GM12878 (cell line): ENCODE results near the gene ANKDD1A. TPM values are rescaled to one million over a fixed set of nuclear protein-coding genes. Genes with fewer than 3 reads are reported as not detected.

Experiments used
- ATAC-seq: fragments of 200-7000 bp; cut with Tn5 transposase; 3 replicates; pipeline ENCODE4 v1.9.1; 2020; ENCODE audit warnings: mild to moderate bottlenecking, moderate library complexity
- BruUV-seq: library from RNA; stranded (reverse); fragments of 400-500 nt; replicated peaks from 2 replicates; lab custom pipeline; 2021; lab: Mats Ljungman, UMichigan
- CTCF ChIA-PET: fragments of 300-600 bp; sonication (Branson Sonifier 250); formaldehyde crosslinking; extraction: SDS; loops from one replicate; lab custom pipeline; 2021; ENCODE audit warnings: inconsistent platforms; lab: Yijun Ruan, JAX
- POLR2A ChIA-PET: fragments of 350-600 bp; formaldehyde crosslinking; extraction: SDS; loops from one replicate; lab custom pipeline; 2021; ENCODE audit warnings: inconsistent platforms; lab: Charles Lee
- RAD21 ChIA-PET: fragments of 300-600 bp; sonication (Branson Sonifier 250); formaldehyde crosslinking; loops from one replicate; lab custom pipeline; 2023; ENCODE audit warnings: antibody characterized with exemption; ENCODE audit not compliant: unreplicated experiment; lab: Charles Lee
- SMC1A ChIA-PET: fragments of 300-600 bp; sonication (Branson Sonifier 250); formaldehyde crosslinking; loops from one replicate; lab custom pipeline; 2023; ENCODE audit not compliant: unreplicated experiment, uncharacterized antibody; lab: Charles Lee
- DNase-seq: peaks from one replicate; pipeline ENCODE4 v3.0.0-alpha.2; 2011; ENCODE audit warnings: low read depth, low spot score
- FAIRE-seq: peaks from 3 replicates; lab custom pipeline; 2011; peaks lifted over from hg19 to GRCh38; lab: Jason Lieb, UNC
- H2AFZ ChIP-seq: 2 replicates; pipeline ENCODE4 v1.6.0; 2011; ENCODE audit warnings: low read depth, low read length, control low read depth; ENCODE audit not compliant: control insufficient read depth
- H3K27ac ChIP-seq: 2 replicates; pipeline ENCODE4 v1.5.1; 2011; ENCODE audit warnings: control low read depth; ENCODE audit not compliant: control insufficient read depth, insufficient read depth
- H3K27me3 ChIP-seq, 2 experiments: replicated peaks in 1 of 2; 2 replicates each; pipeline versions ENCODE4 v1.6.0 to v1.6.1; 2011; ENCODE audit warnings: low read length in 1 of 2; ENCODE audit not compliant: control insufficient read depth in 2 of 2, insufficient read depth in 2 of 2
- H3K36me3 ChIP-seq, 2 experiments: 2 replicates each; pipeline ENCODE4 v1.5.1; 2011; ENCODE audit warnings: low read length in 1 of 2; ENCODE audit not compliant: control insufficient read depth in 2 of 2, insufficient read depth in 2 of 2
- H3K4me1 ChIP-seq: 2 replicates; pipeline ENCODE4 v1.6.1; 2011; ENCODE audit warnings: mild to moderate bottlenecking, low read length, moderate library complexity, mixed read lengths; ENCODE audit not compliant: control insufficient read depth, insufficient read depth
- H3K4me2 ChIP-seq: 2 replicates; pipeline ENCODE4 v1.6.0; 2011; ENCODE audit warnings: control low read depth; ENCODE audit not compliant: control insufficient read depth, insufficient read depth
- H3K4me3 ChIP-seq: fragments of 200-600 bp; sonication (generic); 2 replicates; pipeline ENCODE4 v1.5.1; 2016
- H3K79me2 ChIP-seq: 2 replicates; pipeline ENCODE4 v1.6.0; 2011; ENCODE audit warnings: low read length; ENCODE audit not compliant: control insufficient read depth, insufficient read depth
- H3K9ac ChIP-seq: 2 replicates; pipeline ENCODE4 v1.8.0; 2011; ENCODE audit warnings: low read length, control low read depth, mixed read lengths; ENCODE audit not compliant: control insufficient read depth, insufficient read depth
- H3K9me3 ChIP-seq: replicated peaks from 3 replicates; pipeline ENCODE4 v1.5.1; 2011; ENCODE audit warnings: mild to moderate bottlenecking, low read length; ENCODE audit not compliant: control insufficient read depth, insufficient read depth
- H4K20me1 ChIP-seq: 2 replicates; pipeline ENCODE4 v1.6.0; 2011; ENCODE audit not compliant: control insufficient read depth, insufficient read depth
- CBX5 ChIP-seq: sonication (generic); IDR thresholded peaks from 2 replicates; pipeline ENCODE4 v1.6.1; 2016; ENCODE audit warnings: low read depth, moderate library complexity, mild to moderate bottlenecking, inconsistent platforms
- ESRRA ChIP-seq: IDR thresholded peaks from 2 replicates; pipeline ENCODE4 v1.6.1; 2012; ENCODE audit warnings: mild to moderate bottlenecking, low read length, improper control_type of control experiment
- POLR2A ChIP-seq: IDR thresholded peaks from 2 replicates; pipeline ENCODE4 v1.6.1; 2011; ENCODE audit warnings: low read depth, mild to moderate bottlenecking, low read length
- POLR2AphosphoS5 ChIP-seq: IDR thresholded peaks from 2 replicates; pipeline ENCODE4 v1.6.1; 2011; ENCODE audit warnings: mild to moderate bottlenecking, low read length, inconsistent platforms
- SP1 ChIP-seq: IDR thresholded peaks from one replicate; pipeline ENCODE4 v1.6.1; 2011; ENCODE audit warnings: low read depth, low read length
- SREBF2 ChIP-seq: IDR thresholded peaks from 2 replicates; pipeline ENCODE4 v1.6.1; 2012; ENCODE audit warnings: mild to moderate bottlenecking, low read length
- ZNF24 ChIP-seq: fragments of 450-650 bp; IDR thresholded peaks from 2 replicates; pipeline ENCODE4 v1.6.1; 2017; ENCODE audit warnings: antibody characterized with exemption, mild to moderate bottlenecking
- WGBS: methylation state at CpG from one replicate; pipeline ENCODE4 v1.1.6; 2016; ENCODE audit warnings: low lambda C conversion rate; ENCODE audit not compliant: insufficient replicate concordance, insufficient coverage; ENCODE audit errors: missing lambda C conversion rate; 5-methylcytosine and 5-hydroxymethylcytosine counted together
- in situ Hi-C: fragments of 300-500 bp; cut with MboI; formaldehyde crosslinking; loops from 9 replicates; pipeline ENCODE4 v1.14.3; 2018; ENCODE audit warnings: mixed read lengths
- intact Hi-C: fragments of 100-400 bp; cut with micrococcal nuclease; formaldehyde crosslinking; loops from one replicate; pipeline ENCODE4 v1.14.2; 2022; ENCODE audit not compliant: unreplicated experiment
- polyA plus RNA-seq, 11 experiments: library from polyadenylated mRNA; depleted of rRNA in 4 of 11; unstranded in 6 of 11; stranded (reverse) in 5 of 11; fragments of >200 nt; fragmentation: Nextera tagmentation in 4 of 11; fragmentation: Illumina TruSeq in 1 of 11; extraction: Ambion mirVana in 4 of 11; extraction: Trizol in 1 of 11; gene quantifications; 1 replicate in 1 of 11; 2 replicates in 10 of 11; pipeline versions ENCODE4 v1.2.1 to v1.2.3, GENCODE V29; 2011 to 2016; ENCODE audit warnings: inconsistent platforms in 2 of 11, missing spikeins in 2 of 11, low read depth in 1 of 11
- total RNA-seq, 4 experiments: library from RNA; depleted of rRNA in 3 of 4; stranded (reverse); fragments of >200 nt in 3 of 4; fragmentation: Illumina TruSeq in 1 of 4; extraction: Trizol in 1 of 4; gene quantifications; 2 replicates each; pipeline versions ENCODE4 v1.2.1 to v1.2.3, GENCODE V29; 2013 to 2021
- TF ChIP-seq, protein P1 (sequence below): fragments of 450-650 bp; IDR thresholded peaks from 2 replicates; pipeline ENCODE4 v1.6.1; 2017; ENCODE audit warnings: low read depth, mild to moderate bottlenecking, moderate library complexity

Gene ANKDD1A
- total and polyA plus RNA-seq, 10 of the 15 experiments (the other 5 are each of a cell fraction or from before 2014, with no cell fraction given), result 1.5 to 6.6 (median 4.1) TPM

DNA sequence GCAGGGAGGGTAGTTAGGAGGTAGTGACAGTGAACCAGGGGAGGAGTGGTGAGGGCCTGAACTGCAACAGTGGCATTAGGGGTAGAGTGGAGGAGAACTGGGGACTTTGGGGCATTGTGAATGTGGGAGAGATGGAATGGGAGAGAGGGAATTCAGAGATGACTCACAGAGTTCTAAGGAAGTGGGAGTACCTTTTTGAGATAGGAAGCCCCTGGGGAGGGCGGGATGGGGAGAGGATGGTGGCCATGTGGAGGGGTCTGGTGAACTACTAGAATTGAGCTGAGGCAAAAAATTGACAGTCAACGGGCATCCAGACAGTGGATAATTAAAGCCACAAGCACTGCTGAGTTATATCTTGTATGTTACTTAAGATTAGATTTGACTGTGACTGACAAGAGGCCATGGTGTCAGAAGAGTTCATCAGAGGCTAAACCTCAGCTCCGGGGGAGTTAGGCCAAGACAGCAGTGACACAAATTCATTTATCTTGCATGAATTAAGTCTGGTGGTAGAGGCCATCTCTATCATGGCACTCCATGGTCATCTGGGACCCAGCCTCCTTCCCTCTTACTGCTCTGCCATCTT is 36.0 kb upstream of the ANKDD1A start:
- in situ Hi-C loops (loop anchor here (25.0 kb wide), 1 partner anchor 1388 kb away; no protein-coding TSS in a partner anchor), intact Hi-C loops (no loop called here)
- FAIRE-seq (no peak), ATAC-seq (no peak), DNase-seq (no peak)
- H3K4me2 ChIP-seq, result no peak overlapping the region
- H3K79me2 ChIP-seq, result no peaks in the 10 kb centered on the region
- no peak overlapping the region for H2AFZ ChIP-seq
- H3K27me3 ChIP-seq, result no peaks in the 10 kb centered on the region
- WGBS, result 47% methylated on average over 3 of the region's 3 CpGs
- SMC1A ChIA-PET, result interaction anchor here (0.6 to 0.8 kb wide), 3 partner anchors 17 to 289 kb away, joined by 3 to 6 read pairs (median 5); no protein-coding TSS in a partner anchor
- H3K9ac ChIP-seq, result no peak overlapping the region
- no peaks in the 10 kb centered on the region for H4K20me1 ChIP-seq
- POLR2A ChIA-PET, result interaction anchor here (0.5 to 1.5 kb wide), 4 partner anchors 8 to 27 kb away, joined by 3 to 6 read pairs (median 4); no protein-coding TSS in a partner anchor
- CTCF ChIA-PET, result interaction anchor here (1.2 to 3.1 kb wide), 3 partner anchors 14 to 66 kb away, joined by 3 to 12 read pairs (median 4); no protein-coding TSS in a partner anchor
- no peak overlapping the region for H3K27ac ChIP-seq
- RAD21 ChIA-PET, result interaction anchor here (0.5 to 1.9 kb wide), 4 partner anchors 8 to 31 kb away, joined by 3 to 10 read pairs (median 3); no protein-coding TSS in a partner anchor
- H3K4me1 ChIP-seq, result peaks cover 20% of the 10 kb centered on the region
- BruUV-seq, result no TSS peak
- H3K9me3 ChIP-seq, result no peaks in the 10 kb centered on the region
- TF ChIP-seq POLR2A (no peak), CBX5 (no peak), ESRRA (no peak), SREBF2 (no peak), SP1 (no peak), ZNF24 (no peak), POLR2AphosphoS5 (no peak)
- TF ChIP-seq, protein P1, sequence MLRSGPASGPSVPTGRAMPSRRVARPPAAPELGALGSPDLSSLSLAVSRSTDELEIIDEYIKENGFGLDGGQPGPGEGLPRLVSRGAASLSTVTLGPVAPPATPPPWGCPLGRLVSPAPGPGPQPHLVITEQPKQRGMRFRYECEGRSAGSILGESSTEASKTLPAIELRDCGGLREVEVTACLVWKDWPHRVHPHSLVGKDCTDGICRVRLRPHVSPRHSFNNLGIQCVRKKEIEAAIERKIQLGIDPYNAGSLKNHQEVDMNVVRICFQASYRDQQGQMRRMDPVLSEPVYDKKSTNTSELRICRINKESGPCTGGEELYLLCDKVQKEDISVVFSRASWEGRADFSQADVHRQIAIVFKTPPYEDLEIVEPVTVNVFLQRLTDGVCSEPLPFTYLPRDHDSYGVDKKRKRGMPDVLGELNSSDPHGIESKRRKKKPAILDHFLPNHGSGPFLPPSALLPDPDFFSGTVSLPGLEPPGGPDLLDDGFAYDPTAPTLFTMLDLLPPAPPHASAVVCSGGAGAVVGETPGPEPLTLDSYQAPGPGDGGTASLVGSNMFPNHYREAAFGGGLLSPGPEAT, result no peak
- H3K36me3 ChIP-seq, result no peaks in the 10 kb centered on the region
- no peak overlapping the region for H3K4me3 ChIP-seq
